Stimulated activated naive CD8-positive, alpha-beta T cell treated with anti-CD3 and anti-CD28 coated beads, Interleukin-15, Interleukin-2, amounts not matched to agents 100 U/mL and 50 U/mL, for 24 hours (primary cell): ENCODE results near the gene CRACR2B.

ENCODE experiments used
- ATAC-seq: fragments of 150-1000 bp; cut with Tn5 transposase; one replicate; pipeline ENCODE4 v1.10.0; 2021
- DNase-seq: peaks from one replicate; pipeline ENCODE4 v3.0.0; 2021

Gene CRACR2B

DNA sequence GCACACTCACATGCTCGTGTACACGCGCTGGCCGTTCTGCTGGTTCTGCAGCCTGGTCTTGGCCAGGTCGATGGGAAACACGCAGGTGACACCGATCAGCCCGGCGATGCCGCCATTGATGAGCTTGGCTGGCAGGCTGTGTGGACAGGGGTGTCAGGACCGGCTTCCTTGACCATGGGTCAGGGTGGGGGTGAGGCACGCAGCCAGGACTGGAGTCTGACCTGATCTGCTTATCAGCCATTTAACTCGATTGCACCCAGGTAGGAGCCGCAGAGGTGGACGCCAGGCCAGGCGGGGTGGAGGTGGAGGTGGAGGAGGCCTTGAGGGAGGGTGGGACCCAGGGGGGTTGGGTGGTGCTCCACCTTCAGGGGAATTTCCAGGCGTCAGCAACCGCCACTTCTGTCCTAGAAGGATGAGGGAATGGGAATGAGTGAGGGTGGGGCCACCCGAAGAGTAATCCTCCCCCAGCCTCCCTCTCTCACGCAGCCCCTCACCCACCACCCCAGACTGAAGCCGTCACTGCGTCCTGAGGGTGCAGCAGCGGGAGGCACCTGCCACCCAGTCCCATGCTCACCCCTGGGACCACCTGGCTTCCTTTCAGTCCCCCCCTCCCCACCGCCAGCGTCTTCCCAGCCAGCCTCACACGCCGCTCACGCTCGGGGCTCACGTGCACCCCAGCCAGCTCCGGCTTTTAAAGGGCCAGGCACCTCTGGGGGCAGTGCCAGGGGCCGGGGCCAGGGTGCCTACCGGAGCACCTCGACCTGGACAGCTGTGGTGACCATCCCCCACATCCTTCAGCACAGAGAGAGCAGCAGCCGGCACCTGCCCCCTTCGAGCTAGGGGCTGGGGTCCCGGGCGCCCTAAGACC lies 32.7 kb upstream of the CRACR2B start:
- DNase-seq (no peak), ATAC-seq (no peak)

DNA sequence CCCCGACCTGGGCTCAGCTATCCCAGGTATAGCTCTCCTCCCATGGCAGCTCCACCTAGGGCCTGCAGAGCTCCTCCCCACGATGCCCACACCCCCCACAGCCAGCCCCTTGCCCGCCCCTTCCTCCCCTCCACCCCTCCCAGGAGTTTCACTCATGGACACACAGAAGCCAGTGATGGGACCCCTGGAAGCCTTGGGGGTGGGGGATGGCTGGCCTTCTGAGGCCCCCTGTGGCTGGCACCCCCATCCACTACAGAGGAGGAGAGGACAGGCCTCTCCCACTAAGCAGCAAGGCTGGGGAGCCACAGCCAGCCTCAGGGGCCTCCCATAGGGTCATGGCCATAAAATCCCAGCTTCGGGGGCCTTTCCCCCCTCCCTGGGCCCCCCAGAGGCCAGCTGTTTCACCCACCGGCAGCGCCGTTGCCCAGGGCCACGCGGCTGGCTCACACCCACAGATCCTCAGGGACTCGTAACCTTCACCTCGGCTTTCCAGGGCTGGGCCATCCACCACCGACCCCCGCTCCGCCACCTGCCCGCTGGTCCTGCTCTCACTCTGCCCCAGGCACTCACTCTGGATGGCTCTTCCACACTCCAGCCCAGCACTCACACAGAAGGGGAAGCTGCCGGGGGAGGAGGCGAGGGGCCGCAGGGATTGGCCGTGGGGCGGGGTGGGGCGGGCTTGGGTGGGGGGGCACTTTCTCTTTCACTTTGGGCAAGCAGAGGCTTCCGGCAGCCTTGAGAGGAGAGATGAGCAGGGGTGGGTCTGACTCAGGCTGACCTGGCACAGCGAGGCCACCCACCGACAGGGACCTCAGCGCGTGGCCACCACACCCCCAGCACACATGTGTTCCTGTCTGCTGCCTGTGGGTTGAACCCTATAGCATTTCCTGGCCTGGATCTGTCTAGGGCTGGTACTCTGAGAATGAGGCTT lies 31.8 kb upstream of the CRACR2B start:
- ATAC-seq, result peak; percentile 75
- DNase-seq, result peak; percentile 86

DNA sequence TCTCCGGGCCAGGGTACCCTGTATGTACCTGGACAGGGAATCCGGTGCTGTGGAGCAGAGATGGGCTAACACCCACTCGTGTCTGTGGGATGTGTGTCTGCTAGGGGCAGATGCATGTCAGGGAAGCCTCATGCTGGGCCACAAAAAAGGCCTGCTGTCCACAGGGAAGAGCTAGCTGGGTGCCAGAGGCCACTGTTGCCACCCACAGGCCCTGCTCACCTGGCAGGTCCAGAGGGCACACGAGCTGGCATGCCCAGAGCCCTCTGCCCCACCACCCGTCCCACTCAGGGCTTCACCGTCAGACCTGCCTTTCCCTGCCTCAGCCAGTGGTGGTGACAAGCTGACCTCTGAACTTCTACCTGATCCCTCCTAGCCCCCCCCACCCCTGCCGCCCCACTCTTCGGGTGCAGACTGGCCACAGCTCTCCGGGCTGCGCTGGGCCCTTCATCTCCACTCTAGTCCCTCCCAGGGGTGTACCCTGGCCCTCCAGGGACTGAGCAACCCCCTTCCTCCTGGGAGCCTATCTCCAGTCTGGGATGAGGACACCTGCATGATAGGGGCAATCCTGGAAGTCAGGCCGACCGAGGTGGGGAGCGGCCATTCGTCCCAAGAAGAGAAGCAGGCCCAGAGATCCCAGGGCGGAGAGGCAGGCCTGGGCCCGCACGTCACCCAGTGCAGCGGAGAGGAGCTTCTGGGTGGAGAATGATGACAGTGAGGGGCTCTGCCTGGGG lies 31.0 kb upstream of the CRACR2B start:
- ATAC-seq (no peak), DNase-seq (no peak)

DNA sequence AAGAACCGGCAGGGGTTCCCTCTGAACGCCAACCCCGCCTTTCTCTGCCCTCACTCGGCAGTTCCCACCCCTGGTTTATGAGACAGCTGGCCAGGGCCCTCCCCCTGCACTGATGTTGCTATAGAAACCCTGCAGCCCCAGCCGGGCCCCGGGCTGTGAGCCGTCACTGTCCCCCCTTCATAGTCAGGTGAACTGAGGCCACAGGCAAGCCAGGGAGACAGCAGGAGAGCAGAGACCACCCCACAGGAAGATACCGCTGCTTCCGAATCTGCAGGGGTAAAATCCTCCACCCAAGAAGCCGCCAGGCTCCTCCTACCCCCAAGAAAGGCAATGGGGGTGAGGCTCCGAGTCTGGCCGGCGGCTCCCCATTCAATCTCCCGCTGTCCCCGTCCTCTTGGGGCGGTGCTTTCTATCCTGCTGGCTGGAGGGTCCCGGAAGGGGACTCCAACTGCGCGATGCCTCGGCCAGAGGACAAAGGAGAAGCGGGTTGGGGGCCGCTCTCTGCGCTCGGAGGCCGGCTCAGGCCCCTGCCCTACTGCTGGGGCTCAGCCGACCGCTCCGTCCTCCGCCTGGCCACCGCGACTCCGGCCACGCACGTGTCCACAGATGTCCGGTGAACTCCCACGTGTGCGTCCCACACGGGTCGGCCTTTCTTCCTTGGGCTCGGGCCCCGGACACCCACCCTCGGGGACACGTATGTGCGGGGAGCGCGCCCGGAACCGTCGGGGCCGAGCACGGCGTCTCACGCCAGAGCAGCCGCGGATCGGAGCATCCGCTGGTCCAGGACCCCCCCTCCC lies 30.2 kb upstream of the CRACR2B start:
- ATAC-seq, result peak; percentile 70
- DNase-seq, result peak; percentile 86

DNA sequence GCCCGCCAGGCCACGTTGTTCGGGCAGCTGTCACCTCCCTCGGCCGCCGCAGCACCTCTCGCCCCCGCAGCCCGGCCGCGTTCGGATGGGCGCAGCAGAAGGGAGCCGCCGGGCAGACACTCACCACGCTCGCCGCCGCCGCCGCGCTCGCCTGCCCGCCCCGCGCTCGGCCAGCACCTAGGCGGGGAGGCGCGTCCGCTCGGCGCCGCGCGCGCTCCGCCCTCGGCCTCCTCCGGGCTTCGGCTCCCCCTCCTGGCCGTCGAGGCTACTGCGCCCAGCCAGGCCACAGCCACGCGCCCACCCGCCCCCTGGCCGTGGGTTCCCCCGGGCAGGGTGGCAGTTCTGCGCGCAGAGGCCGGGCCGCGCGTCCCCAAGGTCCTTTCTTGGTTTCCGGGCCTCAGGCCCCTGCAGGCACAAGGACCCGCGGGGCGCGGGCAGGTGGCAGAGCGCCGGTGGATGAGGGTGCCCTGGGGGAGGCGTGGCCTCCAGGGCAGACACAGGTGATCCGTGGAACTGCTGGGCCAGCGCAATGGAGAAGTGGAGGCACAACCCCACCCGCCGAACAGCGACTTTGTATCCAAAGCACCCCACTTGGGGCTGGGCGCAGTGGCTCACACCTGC lies 29.5 kb upstream of the CRACR2B start, which contains the start of gene SLC25A22:
Gene SLC25A22 (minus strand): TSS at position 189 of the 621 bp plus-strand sequence. CDS start 3,275 bp downstream, outside the sequence.
- ATAC-seq (peak; percentile 50), DNase-seq (peak; percentile 93)

DNA sequence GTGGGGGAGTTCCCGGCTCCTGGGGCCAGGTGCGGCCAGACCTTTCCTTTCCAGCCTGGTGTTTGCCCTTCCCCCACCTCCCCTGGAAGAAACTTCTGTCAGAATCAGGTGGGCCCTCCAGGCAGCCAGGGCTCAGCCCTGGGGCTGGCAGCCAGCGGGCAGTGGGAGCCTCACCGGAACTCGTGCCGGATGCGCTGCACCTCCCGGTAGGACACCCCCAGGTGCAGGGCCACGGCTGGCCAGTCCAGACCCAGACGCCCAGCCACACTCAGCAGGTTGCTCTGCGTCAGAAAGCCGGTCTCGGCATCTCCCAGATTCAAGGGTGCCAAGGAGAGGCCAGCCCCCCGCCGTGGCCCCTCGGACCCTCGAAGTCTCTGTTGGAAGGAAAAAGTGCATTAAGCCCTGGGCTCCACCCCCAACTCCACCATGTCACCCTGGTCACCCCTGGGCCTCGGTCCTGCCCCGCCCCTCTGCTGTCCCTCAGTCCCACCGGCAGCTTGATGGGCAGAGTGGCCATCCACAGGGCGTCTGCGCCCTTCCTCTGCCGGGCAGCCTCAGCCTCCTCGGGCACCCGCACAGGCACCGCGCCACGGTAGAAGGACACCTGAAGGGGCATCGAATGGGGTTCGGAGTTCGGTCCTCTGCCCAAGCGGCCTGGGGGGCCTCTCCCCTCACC lies 27.9 kb upstream of the CRACR2B start:
- DNase-seq (no peak), ATAC-seq (no peak)

DNA sequence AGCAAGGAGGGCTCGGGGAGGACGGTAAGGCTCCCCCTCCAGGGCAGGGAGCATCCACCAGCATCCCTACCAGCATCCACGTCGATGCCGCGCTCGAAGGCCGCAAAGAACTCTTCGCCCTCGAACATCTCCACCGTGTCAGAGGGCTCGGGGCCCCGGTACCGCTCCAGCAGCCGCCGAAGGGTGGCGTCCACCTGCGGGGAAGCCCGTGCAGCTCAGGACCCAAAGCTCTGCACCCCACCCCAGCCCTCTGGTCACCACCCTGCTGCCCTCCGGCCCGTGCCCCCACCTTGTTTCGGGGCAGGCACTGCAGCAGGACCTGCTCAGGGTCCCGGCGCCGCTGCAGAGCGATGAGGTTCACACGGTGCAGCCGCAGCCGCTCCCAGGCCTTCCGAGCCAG lies 27.2 kb upstream of the CRACR2B start:
- no peak for ATAC-seq

DNA sequence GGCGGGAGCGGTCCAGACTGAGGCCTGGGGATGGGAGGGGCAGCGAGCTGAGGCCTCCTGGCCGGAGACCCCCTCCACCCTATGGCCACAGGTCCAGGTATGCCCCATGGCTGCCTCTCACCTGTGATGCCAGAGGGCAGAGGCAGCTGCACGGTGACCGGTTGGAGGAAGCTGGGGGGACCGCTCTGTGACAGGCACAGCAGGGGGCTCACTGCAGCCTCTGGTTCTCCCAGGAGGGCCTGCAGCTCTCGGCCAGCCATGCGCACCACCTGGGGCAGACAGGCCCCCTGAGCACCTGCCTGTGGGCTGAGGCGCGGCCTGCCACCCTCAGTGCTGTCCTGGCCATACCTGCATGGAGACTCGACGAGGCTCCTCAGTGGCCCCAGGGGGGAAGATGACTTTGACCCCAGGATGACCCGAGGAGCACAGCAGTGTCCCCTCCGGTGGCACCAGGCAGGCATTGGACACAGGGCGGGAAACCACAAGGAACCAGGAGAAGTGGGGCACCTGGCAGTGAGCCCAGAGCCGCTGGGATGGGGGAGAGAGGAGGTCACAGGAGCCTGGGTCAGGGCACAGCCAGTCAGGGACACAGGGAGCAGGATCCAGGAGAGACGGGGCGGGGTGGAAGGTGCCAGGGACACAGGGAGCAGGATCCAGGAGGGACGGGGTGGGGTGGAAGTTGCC lies 26.5 kb upstream of the CRACR2B start:
- no peak for ATAC-seq
- no peak for DNase-seq

More for the DNA sequence above, 27.2 kb upstream of the CRACR2B start:
- no peak for DNase-seq

DNA sequence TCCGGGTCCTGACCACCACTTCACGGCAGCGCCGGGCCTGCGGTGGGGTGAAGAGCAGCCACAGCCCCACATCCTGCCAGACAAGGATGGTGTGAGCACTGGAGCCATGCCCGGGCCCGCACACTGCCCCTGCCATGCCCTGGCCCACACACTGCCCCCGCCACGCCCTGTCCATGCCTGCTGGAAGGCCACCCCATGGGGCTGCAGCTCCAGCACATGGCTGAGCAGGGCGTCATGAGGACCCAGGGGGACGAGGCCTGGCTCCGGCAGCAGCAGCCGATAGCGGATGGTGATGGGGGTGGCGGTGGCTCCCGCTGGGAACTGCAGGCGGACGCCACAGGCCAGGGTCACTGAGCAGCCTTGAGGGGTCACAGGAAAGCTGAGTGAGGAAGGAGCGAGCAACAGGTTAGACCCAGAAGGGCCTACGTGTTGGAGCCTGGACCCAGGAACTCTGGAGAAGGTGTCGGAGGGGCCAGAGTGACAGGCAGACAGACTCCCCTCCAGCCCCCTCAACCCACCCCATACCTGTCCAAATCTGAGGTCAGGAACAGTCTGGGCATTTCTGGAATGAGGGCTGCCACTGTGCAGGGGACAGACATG lies 25.6 kb upstream of the CRACR2B start:
- DNase-seq (no peak), ATAC-seq (no peak)

DNA sequence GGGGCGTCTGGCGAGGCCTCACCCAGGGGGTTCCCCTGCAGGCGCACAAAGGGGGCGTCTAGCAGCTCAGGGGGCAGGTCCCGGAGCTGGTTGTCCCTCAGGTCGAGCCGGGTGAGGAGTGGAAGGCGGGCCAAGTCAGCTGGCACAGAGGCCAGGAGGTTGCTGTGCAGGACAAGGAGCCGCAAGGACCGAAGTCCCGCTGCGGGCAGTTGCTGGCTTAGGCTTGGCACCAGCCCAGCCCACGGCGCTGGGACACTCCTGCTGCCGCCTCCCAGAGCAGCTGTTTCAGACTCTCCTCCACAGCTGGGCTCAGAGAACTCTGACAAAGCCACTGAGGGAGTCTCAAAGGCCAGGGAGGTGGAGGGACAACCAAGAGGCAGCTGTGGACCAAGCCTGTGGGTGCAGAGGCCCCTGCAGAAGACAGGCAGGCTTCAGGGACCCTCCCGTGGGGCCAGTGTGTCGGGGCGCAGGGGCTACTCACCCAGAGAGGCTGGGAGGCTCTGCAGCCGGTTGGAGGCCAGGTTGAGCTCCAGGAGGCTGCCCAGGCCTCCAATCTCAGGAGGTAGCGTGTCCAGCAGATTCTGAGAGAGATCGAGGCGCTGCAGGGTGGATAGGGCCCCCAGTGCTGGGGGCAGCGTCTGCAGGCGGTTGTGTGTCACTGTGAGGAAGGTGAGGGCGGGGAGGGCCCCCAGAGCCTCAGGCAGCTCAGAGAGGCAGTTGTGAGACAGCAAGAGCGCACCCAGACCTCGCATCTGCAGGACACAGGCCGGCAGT lies 24.8 kb upstream of the CRACR2B start:
- DNase-seq (no peak), ATAC-seq (no peak)

DNA sequence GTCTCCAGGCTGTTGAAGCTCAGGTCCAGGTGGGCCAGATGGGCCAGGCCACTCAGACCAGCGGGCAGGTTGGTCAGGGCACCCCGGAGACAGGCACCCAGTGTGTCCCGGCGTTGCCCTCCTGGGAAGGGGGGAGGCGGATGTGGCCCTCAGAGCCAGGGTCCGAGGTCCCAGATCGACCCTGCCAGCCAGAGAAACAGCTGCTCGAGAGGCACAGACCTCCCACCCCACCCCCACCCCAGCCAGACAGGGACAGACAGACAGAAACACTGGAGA lies 24.3 kb upstream of the CRACR2B start:
- DNase-seq (no peak), ATAC-seq (no peak)

DNA sequence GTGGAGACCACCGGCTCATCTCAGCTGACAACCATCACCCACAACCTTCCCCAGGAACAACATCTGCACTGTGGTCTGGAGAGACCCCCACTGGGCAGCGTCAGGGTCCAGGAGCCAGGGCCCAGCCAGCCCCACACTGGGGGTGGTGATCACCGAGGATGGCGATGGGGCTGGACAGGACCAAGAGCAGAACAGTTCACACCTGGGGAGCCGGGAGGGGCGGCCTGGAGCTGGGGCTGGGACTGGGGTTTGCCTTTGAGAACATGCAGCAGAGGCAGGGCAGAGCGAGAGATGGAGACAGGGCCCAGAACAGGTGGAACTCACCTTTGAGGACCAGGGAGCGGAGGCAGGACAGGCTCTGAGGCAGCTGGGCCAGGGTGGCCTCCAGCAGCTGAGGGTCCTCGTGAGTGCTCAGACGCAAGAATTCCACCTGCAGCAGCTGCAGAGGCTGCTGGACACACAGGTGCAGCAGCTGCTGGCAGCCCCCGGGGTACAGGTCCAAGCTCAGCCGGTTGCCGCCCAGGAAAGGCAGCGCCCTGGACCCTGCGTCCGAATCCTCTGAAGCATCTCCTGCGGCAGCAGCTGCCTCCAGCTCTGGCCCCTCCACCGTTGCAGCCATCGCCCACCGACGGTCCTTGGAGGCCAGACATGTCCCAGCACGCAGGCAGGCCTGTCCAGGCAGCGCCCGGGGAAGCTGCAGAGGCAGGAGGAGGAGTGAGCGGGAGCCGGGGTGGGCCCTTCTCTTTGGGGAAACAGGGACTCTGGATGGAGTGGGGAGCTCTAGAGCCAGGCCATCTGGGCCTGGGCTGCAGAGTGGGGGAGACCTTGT lies 23.7 kb upstream of the CRACR2B start:
- ATAC-seq, result no peak

DNA sequence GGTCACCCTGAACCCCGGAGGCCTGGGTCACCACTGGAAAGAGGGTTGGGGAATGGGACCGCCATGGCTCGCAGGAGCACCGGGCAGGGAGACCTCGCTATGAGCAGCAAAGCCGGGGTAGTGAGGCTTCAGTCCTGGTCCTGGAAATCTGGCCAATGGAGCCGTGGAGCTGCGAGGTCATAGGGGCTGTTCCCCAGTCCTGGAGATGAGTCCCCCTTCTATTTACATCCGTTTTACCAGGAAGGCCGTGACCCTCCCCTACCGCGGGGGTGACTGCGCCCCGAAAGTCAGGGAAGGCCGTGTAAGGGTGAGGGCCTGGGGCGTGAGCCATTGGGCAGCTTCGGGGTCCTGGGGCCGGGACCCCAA lies 23.1 kb upstream of the CRACR2B start:
- no peak for ATAC-seq

More for the DNA sequence above, 23.7 kb upstream of the CRACR2B start:
- no peak for DNase-seq

DNA sequence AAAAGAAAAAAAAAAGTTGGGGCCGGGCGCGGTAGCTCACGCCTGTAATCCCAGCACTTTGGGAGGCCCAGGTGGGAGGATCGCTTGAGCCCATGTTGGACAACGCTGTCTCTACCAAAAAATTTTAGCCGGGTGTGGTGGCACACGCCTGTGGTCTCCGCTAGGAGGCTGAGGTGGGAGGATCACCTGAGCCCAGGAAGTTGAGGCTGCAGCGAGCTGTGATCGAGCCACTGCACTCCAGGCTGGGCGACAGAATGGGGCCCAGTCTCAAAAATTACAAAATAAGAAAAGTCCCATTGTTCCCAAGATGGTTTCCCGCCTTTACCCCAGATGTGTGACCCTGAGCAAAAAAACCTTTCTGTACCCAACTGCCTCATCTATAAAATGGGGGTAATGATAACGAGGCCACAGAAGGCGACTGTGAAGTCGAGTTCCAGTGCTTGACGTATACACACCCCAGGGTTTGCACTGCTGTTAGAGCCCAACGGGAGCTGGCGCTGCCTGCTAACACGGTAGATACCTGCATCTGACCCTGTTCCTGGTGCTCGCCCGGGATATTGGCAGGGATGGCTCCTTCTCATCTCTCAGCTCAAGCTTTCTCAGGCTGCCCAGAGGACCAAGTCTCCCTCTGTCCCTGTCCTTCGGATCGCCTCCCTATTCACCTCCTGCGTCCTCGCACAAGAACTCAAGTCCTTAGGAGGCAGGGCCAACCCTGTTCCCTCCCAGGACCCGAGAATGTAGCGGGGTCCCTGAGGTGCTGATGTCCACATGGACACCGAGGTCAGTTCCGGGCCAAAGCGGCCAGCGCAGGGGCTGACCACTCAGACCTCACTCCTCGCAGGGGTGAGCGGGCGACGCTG lies 19.1 kb upstream of the CRACR2B start:
- ATAC-seq, result no peak
- DNase-seq, result peak; percentile 51

More for the DNA sequence above, 23.1 kb upstream of the CRACR2B start:
- DNase-seq, result no peak

DNA sequence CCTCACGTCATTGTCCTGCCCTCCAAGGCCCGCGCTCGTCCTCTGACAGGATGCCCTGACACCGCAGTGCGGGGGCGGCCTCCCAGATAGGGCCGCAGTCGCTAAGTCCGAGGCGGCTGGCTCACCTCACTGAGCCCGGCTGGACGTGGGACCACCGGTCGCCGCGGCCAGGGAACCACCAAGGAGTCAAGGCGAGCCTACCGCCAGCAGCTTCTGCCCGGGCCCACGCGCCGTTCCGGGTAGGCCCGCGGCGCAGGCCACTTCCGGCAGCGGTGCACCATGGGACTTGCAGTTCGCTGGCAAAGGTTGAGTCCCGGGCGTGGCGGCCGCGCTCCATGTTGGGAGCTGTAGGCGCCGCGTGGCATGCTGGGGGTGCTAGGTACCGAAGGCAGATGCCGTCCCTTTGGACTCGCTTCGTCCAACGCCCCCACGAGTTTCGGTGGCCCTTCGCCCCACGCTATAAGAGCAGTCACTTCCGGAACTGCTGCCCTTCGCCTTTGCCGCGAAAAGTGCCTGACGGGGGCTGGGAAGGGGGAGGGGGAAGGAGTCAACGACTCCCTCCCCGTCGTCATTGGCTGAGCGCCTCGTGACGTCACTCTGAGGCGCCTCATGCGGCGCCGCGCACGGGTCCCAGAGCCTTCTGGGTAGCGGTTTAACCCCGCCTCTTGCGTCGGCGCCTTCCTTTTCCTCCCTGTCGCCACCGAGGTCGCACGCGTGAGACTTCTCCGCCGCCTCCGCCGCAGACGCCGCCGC lies 18.3 kb upstream of the CRACR2B start, which contains the start of gene RPLP2:
Gene RPLP2 (plus strand): TSS at position 681 of the 753 bp plus-strand sequence. CDS start 268 bp downstream, outside the sequence.
- ATAC-seq, result peak; percentile 84
- peak; percentile 99 for DNase-seq

DNA sequence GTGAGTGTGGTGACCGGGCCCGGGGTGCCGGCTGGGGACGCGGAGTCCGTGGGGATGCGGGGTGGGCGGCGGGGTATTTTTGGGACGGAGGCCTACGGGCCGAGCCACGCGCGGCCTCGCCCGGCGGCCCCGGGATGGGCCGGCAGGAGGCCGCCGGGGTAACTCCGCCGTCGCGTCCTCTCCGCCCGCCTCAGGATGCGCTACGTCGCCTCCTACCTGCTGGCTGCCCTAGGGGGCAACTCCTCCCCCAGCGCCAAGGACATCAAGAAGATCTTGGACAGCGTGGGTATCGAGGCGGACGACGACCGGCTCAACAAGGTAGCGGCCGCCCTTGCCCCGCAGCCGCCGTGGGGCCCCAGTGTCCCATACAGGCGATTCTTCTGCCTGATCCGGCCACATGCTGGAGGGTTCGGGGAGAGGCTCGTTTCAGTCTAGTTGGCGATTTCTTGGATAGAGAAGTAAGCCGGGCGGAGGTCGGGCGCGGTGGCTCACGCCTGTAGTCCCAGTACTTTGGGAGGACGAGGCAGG lies 17.6 kb upstream of the CRACR2B start:
- ATAC-seq, result no peak
- DNase-seq, result no peak
